ENCODE results near the gene DACH2.
A peak's percentile ranks its signal among the peaks of the same experiment; 100 is the strongest.

DNA sequence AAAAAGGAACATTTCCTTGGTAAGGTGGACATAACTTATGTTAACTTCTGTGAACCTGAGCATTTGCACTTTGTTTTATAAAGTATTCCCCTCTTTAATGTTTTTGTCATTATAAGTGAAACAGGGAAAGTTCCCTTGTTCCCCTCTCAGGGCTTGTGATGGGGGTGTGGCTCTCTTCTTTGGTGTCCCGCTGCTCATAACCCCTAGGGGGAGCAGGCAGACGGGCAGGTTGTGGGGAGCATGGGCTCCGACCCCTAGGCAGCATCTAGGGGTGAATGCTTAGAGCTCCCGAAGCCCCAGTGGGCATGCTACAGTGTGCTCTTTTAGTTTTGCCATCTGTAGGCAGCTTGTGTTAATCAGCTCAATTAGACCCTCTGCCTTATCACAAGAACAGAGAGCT, 200.4 kb downstream of the DACH2 start:
- TF ChIP-seq RAD21 (IDR thresholded peaks at IDR 0.05; ENCODE audit: low read length) (no peak), EZH2phosphoT487 (IDR thresholded peaks at IDR 0.05; ENCODE audit: borderline replicate concordance, low read depth) (no peak), SMC3 (IDR thresholded peaks at IDR 0.05; ENCODE audit: low read depth, low read length) (no peak), RFX5 (IDR thresholded peaks at IDR 0.05; ENCODE audit: low read length) (no peak), CHD2 (IDR thresholded peaks at IDR 0.05; ENCODE audit: low read length, partially characterized antibody) (no peak), NFIC (IDR thresholded peaks at IDR 0.05; ENCODE audit: borderline replicate concordance) (no peak)
- TF ChIP-seq, protein P1, sequence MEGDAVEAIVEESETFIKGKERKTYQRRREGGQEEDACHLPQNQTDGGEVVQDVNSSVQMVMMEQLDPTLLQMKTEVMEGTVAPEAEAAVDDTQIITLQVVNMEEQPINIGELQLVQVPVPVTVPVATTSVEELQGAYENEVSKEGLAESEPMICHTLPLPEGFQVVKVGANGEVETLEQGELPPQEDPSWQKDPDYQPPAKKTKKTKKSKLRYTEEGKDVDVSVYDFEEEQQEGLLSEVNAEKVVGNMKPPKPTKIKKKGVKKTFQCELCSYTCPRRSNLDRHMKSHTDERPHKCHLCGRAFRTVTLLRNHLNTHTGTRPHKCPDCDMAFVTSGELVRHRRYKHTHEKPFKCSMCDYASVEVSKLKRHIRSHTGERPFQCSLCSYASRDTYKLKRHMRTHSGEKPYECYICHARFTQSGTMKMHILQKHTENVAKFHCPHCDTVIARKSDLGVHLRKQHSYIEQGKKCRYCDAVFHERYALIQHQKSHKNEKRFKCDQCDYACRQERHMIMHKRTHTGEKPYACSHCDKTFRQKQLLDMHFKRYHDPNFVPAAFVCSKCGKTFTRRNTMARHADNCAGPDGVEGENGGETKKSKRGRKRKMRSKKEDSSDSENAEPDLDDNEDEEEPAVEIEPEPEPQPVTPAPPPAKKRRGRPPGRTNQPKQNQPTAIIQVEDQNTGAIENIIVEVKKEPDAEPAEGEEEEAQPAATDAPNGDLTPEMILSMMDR (IDR thresholded peaks at IDR 0.05) = peak; percentile 38; the same call in 1 of the 2 replicates
